Testis (tissue), 2 donors: Measurements from ENCODE around the gene DGUOK.

Experiments
- POLR2A ChIP-seq: fragments of 450-650 bp; IDR thresholded peaks from one replicate; pipeline ENCODE4 v1.6.1; 2017; ENCODE audit warnings: antibody characterized with exemption, mild to moderate bottlenecking, moderate library complexity
- TF ChIP-seq, protein P1 (sequence below), 3 experiments: fragments of 450-650 bp in 2 of 3; fragments of 200-600 bp in 1 of 3; sonication (generic) in 1 of 3; IDR thresholded peaks; one replicate each; pipeline ENCODE4 v1.5.1; 2016 to 2019; ENCODE audit warnings: antibody characterized with exemption in 3 of 3, mild to moderate bottlenecking in 2 of 3, moderate library complexity in 1 of 3

GRCh38 chr2:73999881-74000597 is 73.4 kb downstream of the DGUOK start:
- TF ChIP-seq, protein P1, sequence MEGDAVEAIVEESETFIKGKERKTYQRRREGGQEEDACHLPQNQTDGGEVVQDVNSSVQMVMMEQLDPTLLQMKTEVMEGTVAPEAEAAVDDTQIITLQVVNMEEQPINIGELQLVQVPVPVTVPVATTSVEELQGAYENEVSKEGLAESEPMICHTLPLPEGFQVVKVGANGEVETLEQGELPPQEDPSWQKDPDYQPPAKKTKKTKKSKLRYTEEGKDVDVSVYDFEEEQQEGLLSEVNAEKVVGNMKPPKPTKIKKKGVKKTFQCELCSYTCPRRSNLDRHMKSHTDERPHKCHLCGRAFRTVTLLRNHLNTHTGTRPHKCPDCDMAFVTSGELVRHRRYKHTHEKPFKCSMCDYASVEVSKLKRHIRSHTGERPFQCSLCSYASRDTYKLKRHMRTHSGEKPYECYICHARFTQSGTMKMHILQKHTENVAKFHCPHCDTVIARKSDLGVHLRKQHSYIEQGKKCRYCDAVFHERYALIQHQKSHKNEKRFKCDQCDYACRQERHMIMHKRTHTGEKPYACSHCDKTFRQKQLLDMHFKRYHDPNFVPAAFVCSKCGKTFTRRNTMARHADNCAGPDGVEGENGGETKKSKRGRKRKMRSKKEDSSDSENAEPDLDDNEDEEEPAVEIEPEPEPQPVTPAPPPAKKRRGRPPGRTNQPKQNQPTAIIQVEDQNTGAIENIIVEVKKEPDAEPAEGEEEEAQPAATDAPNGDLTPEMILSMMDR (IDR thresholded peaks at IDR 0.05), result no peak
- TF ChIP-seq POLR2A, result no peak
